Neural cell (in vitro differentiated cells): ENCODE data around the gene OR52N5.

Source experiments
- EZH2 ChIP-seq: fragments of 200-600, 300-800 bp; shearing (Covaris generic), sonication (generic); IDR thresholded peaks from 2 replicates; pipeline ENCODE4 v1.6.1; 2014; ENCODE audit warnings: antibody characterized with exemption, low read length, borderline replicate concordance, mild to moderate bottlenecking; ENCODE audit not compliant: insufficient read depth, poor library complexity, severe bottlenecking
- SMC3 ChIP-seq: fragments of 450-650 bp; conservative IDR thresholded peaks from 2 replicates; pipeline ENCODE4 v1.6.1; 2014; ENCODE audit warnings: antibody characterized with exemption, mild to moderate bottlenecking, moderate library complexity; ENCODE audit not compliant: poor library complexity
- TF ChIP-seq, protein P1 (sequence below): fragments of 450-650 bp; IDR thresholded peaks from 2 replicates; pipeline ENCODE4 v1.5.1; 2014; ENCODE audit warnings: antibody characterized with exemption, mild to moderate bottlenecking, moderate library complexity; ENCODE audit not compliant: poor library complexity, severe bottlenecking

- TF ChIP-seq, protein P1, sequence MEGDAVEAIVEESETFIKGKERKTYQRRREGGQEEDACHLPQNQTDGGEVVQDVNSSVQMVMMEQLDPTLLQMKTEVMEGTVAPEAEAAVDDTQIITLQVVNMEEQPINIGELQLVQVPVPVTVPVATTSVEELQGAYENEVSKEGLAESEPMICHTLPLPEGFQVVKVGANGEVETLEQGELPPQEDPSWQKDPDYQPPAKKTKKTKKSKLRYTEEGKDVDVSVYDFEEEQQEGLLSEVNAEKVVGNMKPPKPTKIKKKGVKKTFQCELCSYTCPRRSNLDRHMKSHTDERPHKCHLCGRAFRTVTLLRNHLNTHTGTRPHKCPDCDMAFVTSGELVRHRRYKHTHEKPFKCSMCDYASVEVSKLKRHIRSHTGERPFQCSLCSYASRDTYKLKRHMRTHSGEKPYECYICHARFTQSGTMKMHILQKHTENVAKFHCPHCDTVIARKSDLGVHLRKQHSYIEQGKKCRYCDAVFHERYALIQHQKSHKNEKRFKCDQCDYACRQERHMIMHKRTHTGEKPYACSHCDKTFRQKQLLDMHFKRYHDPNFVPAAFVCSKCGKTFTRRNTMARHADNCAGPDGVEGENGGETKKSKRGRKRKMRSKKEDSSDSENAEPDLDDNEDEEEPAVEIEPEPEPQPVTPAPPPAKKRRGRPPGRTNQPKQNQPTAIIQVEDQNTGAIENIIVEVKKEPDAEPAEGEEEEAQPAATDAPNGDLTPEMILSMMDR = no peak
- no peak for TF ChIP-seq EZH2
- no peak for TF ChIP-seq SMC3
These were observed 44.7 kb downstream of the OR52N5 start for GRCh38 chr11:5738431-5738830.
